Measurements from ENCODE around the gene CCDC192.

The CCDC192 gene

DNA sequence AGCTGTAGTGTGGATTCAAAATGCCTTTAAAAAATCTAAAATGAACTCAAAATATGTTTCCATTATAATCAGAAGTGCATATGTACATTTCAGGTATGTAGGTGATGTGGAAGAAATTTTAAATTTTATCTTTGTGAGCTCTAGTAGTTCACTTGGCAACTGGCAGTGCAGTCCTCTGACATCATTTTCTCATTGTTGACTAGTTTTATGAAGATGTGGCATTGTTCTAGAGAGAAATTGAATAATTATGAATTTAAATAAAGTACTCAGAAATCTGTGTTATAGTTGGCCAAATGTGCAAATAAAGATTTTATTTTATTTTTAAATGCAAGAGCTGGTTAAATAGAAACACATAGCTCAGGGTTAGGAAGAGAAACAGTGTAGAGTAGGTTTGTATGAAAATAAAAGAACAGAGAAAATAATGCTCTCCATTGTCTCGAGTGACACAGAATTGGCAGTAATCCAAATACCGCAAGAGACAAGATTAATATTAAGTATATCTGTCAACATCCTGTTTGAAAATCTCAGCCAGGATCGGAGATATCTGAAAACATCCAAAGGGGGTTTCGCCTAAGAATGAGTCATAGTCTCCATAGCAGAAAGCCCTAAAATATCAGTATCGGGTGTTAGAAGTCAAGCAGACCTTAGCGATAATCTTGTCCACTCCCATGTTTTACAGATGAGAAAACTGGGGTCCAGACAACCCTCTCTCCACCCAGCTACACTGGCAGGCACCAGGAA is 189.4 kb downstream of the CCDC192 start:
- no peak for DNase-seq

- DNase-seq: no peak
Observed at GRCh38 chr5:127893232-127893631, 190.0 kb downstream of the CCDC192 start.

- no peak for DNase-seq
Observed at GRCh38 chr5:127894461-127894860, 191.3 kb downstream of the CCDC192 start.

DNA sequence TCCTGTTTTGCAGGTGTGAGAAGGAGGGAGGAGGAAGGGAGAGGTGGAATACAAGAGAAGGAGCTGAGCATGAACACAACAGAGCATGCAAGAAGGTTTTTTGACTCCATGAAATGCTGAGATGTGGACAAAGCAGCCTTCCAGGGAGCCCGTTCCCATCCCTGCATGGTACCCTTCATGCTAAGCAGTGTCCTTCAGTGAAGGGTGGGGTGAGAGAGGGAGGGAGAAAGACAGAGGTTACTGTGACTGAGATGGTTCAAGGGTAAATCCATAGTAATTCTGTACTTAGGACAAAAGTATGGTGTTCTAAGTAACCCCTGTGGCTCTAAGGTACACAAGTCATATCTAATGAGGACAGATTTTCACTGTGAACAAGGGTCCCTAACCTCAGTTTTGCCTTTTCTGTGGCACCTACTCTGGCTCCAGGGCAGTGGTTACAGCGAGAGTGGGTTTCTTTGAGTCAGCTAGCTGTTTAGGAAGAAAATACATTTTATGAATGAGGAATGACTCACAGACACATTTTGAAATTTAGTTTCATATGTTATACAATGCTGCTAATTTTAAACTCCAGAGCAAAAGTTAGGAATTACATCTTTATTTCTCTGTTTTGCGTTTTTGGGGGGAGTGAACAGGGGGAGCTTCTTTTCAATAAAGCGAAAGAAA is 195.5 kb downstream of the CCDC192 start:
- DNase-seq: no peak

- no peak for DNase-seq
Observed at GRCh38 chr5:127899214-127899610, 196.0 kb downstream of the CCDC192 start.

GRCh38 chr5:127906562-127907204 is 203.5 kb downstream of the CCDC192 start:
- DNase-seq: no peak

DNA sequence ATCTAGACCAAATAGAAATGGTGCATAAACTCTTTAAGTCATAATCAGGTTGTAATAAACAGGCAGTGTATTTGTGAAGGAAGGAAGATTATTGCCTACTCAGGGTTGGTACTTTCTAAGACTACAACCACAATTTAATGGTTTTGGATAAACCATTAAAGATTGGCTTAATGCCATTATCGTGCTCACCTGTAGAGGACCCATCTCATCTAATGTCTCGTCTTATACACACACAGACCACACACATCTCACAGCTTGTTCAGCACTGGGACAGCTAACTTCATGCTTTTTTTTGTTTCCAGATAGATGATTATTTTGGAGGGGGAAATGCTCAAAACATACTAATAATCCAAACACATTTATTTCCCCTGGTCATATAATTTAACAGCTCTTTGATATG is 204.7 kb downstream of the CCDC192 start:
- DNase-seq: no peak

- no peak for DNase-seq
Observed at GRCh38 chr5:127909066-127909465, 205.9 kb downstream of the CCDC192 start.

DNA sequence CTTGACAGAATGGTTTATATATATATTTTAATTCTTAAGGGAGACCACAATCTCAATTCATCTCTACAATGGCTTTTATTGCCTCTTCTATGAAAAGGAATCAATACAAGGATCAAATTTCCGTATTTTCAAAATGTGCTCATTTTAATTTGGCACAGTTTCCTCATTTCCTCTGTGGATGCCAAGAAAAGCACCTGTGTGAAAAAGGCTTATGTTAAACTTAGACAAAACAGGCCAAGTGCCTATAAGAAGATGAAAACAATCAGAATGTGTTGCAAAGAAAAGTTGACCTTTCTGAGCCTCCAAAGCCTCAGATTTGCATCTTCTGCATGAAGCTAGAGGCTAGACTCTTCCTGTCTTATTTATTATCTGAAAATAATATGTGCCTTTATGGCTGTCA is 206.6 kb downstream of the CCDC192 start:
- DNase-seq: no peak

DNA sequence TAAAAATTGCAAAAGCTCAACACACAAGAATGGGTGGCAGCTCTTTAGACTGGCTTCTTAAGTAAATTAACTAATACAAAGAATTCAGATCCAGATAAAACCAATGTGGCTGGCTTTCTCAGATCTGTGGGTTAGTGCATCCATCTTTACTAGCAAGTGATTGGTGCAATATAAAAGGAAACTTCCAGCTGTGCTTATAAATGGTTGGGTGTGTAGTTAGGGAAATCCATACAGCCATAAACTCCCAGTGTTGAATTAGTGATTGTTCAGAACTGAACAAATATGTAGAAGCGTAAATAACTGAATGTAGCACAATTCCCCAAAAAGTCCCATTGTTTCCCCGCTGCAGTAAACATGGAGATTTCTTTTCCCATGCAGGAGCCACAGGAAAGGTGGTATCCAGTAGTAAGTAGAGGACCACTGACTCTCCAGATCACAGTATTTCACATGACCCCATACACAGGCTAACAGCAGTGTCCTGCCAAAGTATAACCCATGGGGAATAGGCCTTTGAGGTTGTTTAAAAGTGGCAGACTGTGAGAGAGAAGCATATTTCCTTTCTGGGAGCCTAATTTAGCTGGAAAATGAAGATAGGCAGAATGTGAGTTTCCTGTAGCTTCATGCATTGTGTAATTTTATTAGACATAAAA is 207.2 kb downstream of the CCDC192 start:
- DNase-seq: no peak

- DNase-seq: no peak
Observed at GRCh38 chr5:127911619-127912018, 208.4 kb downstream of the CCDC192 start.

DNA sequence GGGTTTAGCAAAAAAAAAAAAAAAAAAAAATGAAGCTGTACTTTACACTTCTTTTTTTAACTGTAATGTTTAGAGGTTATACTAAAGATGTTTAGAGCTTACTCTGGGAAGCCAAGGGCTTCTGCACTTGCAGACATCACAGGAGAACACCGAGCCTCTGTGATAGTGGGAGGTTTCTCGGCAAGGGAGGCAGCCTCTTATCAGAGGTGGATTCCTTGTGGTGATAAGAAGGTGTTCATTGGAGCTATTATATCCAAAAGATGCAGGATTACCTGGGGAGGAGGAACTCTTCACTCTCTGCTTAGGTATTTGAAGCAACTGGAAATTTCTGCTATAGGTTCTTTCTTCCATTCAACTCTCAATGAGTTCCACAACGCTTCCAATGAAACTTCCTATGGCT is 209.2 kb downstream of the CCDC192 start:
- DNase-seq: no peak

DNA sequence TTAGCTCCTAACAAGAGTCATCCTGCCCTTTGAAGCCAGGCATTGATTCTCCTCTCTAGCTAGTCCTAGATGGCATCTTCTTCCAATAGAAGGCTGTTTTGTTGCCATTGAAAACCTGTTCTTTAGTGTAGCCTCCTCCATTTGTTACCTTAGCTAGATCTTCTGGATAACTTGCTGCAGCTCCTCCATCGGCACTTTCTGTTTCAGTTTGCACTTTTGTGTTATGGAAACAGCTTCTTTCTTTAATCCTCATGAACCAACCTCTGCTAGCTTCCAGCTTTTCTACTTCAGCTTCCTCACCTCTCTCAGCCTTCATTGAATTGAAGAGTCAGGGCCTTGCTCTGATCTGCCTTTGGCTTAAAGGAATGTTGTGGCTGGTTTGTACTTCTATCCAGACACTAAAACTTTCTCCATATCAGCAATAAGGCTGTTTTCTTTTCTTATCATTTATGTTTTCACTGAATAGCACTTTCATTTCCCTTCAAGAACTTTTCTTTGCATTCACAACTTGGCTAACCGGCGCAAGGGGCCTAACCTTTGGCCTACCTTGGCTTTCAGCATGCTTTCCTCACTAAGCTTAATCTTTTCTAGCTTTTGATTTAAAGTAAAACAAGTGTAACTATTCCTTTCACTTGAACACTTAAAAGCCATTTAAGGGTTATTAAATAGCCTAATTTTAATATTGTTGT is 213.8 kb downstream of the CCDC192 start:
- no peak for DNase-seq

DNA sequence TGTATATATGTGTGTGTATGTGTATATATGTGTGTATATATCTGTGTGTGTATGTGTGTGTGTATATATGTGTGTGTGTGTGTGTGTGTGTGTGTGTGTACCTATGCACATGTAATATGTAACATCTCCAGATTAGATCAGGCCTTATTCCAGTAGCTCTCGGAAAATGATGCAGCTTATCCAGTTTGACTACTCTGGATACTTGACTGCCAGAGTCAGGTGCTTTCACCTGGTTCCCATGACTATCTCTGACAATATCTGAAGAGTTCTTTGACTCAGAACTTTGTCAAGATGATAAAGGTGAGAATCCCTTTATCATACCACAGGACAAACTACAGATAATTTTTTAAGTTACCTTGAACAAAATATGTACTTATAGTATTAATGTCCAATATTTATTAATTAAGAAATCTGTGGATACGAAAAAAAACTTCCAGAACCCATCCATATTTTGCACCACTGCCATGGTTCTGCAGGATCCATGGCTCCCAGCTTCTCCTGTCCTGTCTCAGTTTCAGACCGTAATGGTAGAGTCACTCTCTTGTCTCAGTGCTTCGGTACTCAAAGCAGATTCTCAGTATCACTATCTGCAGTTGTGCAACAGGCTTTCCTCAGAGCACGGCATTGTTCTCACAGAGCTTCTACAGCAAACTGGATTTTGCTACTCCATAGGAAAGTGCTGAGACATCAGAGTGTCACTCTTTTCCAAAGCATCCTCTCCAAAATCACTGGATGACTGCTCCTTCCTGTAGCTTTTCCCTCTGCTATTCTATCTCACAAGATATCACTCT is 216.0 kb downstream of the CCDC192 start:
- no peak for DNase-seq

GRCh38 chr5:127919818-127920217 is 216.6 kb downstream of the CCDC192 start:
- no peak for DNase-seq

DNA sequence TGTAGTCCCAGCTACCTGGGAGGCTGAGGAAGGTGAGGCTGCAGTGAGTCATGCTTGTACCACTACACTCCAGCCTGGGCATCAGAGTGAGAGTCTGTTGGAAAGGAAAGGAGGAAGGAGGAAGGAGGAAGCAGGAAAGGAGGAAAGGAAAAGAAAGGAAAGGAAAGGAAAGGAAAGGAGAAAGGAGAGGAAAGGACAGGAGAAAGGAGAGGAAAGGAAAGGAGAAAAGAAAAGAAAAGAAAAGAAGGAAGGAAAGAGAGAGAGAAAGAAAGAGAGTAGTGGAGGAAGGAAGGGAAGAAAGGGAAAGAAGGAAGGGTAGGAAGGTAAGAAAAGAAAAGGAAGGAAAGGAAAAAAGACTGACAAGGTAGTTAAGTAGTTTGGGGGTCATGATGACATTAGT is 217.7 kb downstream of the CCDC192 start:
- no peak for DNase-seq

GRCh38 chr5:127922603-127923002 is 219.4 kb downstream of the CCDC192 start:
- no peak for DNase-seq

- DNase-seq: no peak
Observed at GRCh38 chr5:127923804-127924570, 220.8 kb downstream of the CCDC192 start.

GRCh38 chr5:127924606-127925005 is 221.4 kb downstream of the CCDC192 start:
- DNase-seq: no peak

GRCh38 chr5:127925916-127926315 is 222.7 kb downstream of the CCDC192 start:
- no peak for DNase-seq

GRCh38 chr5:127926974-127927373 is 223.8 kb downstream of the CCDC192 start:
- DNase-seq: no peak

All from activated naive CD4-positive, alpha-beta T cell (primary cell).